Adipocyte (in vitro differentiated cells): ENCODE results near the gene AQP6.

ENCODE experiments used
- DNase-seq: peaks from one replicate; pipeline ENCODE4 v3.0.0-alpha.2; 2015; ENCODE audit warnings: low read depth
- H3K27me3 ChIP-seq: replicated peaks from 2 replicates; pipeline ENCODE4 v1.7.0; 2013; ENCODE audit warnings: mild to moderate bottlenecking, low read length, moderate library complexity; ENCODE audit not compliant: control insufficient read depth, insufficient read depth
- H3K36me3 ChIP-seq: 2 replicates; pipeline ENCODE4 v1.7.0; 2013; ENCODE audit warnings: low read length, mild to moderate bottlenecking, moderate library complexity; ENCODE audit not compliant: control insufficient read depth, insufficient read depth, severe bottlenecking
- H3K4me1 ChIP-seq: 2 replicates; pipeline ENCODE4 v1.7.0; 2013; ENCODE audit warnings: mild to moderate bottlenecking, low read length, moderate library complexity; ENCODE audit not compliant: control insufficient read depth, insufficient read depth
- H3K4me3 ChIP-seq: 2 replicates; pipeline ENCODE4 v1.7.0; 2013; ENCODE audit warnings: mild to moderate bottlenecking, low read length, moderate library complexity
- H3K9ac ChIP-seq: 2 replicates; pipeline ENCODE4 v1.7.0; 2013; ENCODE audit warnings: mild to moderate bottlenecking, low read length, moderate library complexity
- H3K9me3 ChIP-seq: 2 replicates; pipeline ENCODE4 v1.7.0; 2013; ENCODE audit warnings: mild to moderate bottlenecking, low read length, moderate library complexity; ENCODE audit not compliant: control insufficient read depth

The AQP6 gene, protein sequence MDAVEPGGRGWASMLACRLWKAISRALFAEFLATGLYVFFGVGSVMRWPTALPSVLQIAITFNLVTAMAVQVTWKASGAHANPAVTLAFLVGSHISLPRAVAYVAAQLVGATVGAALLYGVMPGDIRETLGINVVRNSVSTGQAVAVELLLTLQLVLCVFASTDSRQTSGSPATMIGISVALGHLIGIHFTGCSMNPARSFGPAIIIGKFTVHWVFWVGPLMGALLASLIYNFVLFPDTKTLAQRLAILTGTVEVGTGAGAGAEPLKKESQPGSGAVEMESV

DNA sequence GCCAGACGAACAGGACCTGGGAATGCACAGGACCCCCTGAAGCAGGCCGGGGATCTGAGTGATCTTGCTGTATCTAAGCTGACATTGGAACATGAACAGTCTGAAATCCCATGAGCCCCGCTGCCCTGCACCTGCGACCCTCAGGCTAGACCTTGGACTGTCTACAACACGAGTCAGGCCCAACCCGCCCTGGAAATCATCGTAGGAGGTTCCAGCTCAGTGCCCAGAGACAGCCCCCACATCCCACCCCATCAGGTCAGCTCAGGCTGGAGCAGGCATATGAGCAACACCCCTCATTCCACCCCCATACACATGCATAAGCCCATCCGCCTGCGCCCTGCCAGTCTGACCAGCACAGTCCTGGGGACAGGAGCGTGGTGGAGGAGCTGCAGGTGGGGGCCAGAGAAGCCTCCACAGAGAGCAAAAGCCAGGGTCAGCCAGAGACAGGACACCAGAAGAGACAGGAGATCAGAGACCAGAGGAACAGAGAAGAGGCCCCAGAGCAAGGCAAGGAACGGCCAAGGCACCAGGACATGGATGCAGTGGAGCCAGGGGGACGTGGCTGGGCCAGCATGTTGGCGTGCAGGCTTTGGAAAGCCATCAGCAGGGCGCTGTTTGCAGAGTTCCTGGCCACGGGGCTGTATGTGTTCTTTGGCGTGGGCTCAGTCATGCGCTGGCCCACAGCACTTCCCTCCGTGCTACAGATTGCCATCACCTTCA is at the start of gene AQP6:
TSS of gene AQP6 (plus strand) at position 307 of the 720 bp plus-strand sequence. CDS start at position 534, 227 bp downstream.
- H3K9me3 ChIP-seq, result no peaks in the 10 kb centered on the region
- no peaks in the 10 kb centered on the region for H3K36me3 ChIP-seq
- peaks cover 4% of the 10 kb centered on the region for H3K4me1 ChIP-seq
- peaks cover 44% of the 10 kb centered on the region for H3K27me3 ChIP-seq
- no peak for DNase-seq
- no peak within 1 kb of the TSS for H3K4me3 ChIP-seq
- no peak within 1 kb of the TSS for H3K9ac ChIP-seq

DNA sequence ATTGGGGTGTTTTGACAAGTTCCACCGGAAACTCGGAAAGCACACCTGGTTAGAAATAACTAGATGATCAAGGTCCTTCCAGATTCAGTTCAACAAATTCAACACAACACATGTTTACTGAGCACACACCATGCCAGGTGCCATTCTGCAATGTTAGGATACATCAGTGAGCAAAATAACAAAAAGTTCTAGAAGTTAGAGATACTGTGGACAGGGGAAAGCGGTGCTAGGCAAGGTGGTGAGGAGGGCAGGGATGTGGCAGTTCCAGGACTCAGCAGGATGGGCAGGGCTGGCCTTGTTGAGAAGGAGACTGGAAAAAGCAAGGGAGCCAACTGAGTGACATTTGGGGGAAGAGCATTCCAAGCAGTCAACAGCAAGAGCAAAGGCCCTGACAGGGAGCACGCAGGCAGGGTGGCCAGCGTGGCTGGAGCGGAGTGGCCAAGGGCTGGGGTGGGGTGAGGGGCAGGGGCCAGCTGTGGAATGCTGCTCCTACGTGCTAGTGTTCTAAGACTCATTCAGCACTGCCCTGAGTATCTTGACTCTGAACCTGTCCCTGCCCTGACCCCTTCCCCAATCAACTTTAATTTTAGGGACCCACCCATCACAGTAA is 49.6 kb upstream of the AQP6 start:
- H3K4me1 ChIP-seq, result peaks cover 33% of the 10 kb centered on the region
- DNase-seq, result no peak
- H3K9ac ChIP-seq, result no peak overlapping the region
- H3K36me3 ChIP-seq, result no peaks in the 10 kb centered on the region
- no peaks in the 10 kb centered on the region for H3K27me3 ChIP-seq
- no peak overlapping the region for H3K4me3 ChIP-seq
- H3K9me3 ChIP-seq, result no peaks in the 10 kb centered on the region

DNA sequence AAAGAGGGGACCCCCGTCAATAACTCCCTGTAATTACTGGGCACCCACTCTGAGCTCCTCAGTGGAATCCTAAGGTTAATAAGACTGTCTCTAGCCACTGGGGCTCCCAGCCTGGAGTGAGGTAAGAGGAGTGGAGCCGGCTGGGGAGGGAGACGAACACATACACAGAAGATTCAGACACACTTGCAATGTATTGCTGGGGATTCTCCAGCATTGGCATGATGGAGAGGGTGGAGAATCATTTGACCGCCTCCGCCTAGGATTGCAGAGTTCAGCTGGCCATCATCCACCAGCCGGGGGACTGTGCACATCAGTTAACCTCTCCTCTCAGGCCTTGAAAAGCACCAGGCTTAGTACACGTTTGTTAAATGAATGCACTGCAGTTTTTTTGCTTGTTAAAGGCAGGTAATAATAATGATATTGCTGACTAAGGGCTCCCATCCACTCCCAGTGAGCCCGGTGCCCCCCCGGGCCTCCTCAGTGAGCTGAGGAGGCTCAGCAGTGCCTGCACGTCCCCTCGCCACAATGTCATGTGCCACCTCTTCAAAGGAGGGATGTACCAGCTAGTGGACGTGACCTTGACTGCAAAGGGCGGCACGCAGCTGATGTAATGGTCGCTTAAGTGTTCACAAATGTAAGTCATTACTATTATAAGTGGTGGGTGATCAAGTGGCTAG is 48.7 kb upstream of the AQP6 start:
- DNase-seq, result no peak
- Histone ChIP-seq H3K36me3 (no peaks in the 10 kb centered on the region), H3K27me3 (no peaks in the 10 kb centered on the region), H3K9ac (no peak overlapping the region), H3K4me3 (no peak overlapping the region), H3K9me3 (no peaks in the 10 kb centered on the region), H3K4me1 (peaks cover 33% of the 10 kb centered on the region)

DNA sequence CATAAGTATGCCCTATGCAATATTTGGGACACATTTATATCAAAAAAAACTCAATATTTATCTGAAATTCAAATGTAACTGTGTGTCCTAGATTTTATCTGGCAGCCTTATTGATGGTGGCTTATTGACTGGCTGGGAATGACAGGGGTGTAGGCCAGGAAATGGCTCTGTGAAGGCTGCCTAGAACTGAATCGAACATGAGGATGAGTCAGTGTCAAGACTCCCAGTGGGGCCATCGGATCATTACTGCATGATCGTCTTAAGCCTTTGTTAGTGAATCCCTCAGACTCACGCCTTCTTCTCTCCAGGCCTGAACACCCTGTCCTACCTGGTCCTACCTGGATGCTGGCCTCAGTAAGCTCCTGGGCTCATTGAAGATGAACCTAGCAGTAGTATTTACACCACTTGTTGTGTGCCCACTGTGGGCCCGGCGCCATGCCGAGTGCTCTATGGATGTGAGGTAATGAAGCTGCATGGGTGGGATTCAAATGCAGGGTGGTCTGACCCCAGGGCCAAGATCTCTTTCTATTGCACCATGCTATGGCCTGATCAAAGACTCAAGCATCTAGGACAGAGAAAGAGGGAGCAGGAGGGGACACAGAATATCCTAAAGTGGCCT is 48.0 kb upstream of the AQP6 start:
- H3K9me3 ChIP-seq, result no peaks in the 10 kb centered on the region
- no peaks in the 10 kb centered on the region for H3K36me3 ChIP-seq
- no peak overlapping the region for H3K9ac ChIP-seq
- DNase-seq, result no peak
- no peak overlapping the region for H3K4me3 ChIP-seq
- peaks cover 33% of the 10 kb centered on the region for H3K4me1 ChIP-seq
- no peaks in the 10 kb centered on the region for H3K27me3 ChIP-seq

DNA sequence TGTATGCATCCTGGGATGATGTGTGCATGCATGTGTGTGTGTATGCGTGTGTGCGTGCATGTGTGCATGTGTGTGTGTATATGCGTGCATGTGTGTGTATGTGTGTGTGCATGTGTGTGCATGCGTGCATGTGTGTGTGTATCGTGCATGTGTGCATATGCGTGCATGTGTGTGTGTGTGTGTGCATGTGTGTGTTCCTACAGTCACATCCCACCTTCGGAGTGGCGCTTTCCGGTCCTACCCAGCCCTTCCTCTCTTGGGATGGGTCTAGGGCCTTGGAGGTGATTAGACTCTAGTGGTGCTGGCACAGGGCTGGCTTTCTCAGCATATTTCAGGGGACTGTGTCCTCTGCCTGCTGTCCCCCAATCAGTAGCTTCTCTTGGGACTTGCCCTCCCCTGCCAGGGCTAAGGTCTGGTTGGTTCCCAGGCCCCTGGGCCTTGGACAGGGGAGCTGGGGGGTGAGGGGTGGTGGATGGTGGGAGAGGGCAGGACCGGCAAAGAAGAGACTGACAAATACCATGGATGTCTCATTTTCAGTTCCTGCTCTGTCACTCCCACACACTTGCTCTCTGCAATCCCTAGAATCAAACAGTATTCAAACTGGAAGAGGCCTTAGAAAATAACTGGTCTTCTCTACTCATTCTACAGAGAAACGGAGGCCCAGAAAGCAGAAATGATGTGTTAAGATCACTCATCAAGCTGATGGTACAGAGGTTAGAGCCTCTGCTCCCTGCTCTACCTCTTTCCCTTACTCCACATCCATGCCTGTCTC is 47.1 kb upstream of the AQP6 start:
- Histone ChIP-seq H3K27me3 (no peaks in the 10 kb centered on the region), H3K4me1 (peaks cover 33% of the 10 kb centered on the region), H3K4me3 (no peak overlapping the region), H3K9ac (no peak overlapping the region), H3K36me3 (no peaks in the 10 kb centered on the region), H3K9me3 (no peaks in the 10 kb centered on the region)
- no peak for DNase-seq

DNA sequence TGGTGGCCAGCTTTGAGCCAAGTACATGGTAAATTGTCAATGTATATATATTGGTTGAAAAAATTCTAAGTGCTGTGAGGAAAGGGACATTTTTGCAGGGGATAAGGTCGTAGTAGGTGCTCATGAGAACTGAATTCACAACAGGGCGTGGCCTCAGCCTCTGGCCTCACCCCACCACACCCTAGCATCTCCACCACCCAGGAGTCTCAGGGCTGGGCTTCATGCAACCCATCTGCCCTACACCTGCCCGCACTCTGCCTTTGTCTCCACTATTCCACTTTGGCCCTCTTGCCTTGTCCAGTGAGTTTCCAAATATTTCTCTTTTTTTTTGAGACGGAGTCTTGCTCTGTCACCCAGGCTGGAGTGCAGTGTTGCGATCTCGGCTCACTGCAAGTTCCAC is 44.3 kb upstream of the AQP6 start:
- no peak overlapping the region for H3K4me3 ChIP-seq
- no peaks in the 10 kb centered on the region for H3K9me3 ChIP-seq
- DNase-seq, result no peak
- H3K9ac ChIP-seq, result no peak overlapping the region
- H3K27me3 ChIP-seq, result no peaks in the 10 kb centered on the region
- H3K4me1 ChIP-seq, result peaks cover 20% of the 10 kb centered on the region
- no peaks in the 10 kb centered on the region for H3K36me3 ChIP-seq

DNA sequence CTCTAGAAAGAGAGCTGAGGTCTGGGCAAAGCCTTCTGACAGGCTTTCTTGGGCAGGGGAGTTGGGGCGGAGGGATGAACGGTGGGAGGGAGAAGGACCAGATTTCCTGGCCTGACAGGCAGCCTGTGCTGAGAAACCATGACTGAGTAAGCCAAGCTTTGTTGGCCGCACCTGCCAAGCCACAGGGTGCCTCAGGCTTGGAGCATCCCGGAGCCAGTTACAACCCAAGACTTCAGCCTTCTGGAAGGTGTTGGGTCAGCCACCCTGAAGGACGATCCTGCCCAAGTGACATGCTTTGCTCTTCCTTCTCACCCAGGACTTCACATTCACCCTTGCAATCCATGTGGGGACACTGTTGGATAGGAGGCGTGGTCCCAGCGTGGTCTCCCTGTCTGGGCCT is 43.2 kb upstream of the AQP6 start:
- DNase-seq, result no peak
- H3K9me3 ChIP-seq, result no peaks in the 10 kb centered on the region
- no peak overlapping the region for H3K4me3 ChIP-seq
- no peaks in the 10 kb centered on the region for H3K36me3 ChIP-seq
- H3K4me1 ChIP-seq, result peaks cover 13% of the 10 kb centered on the region
- H3K27me3 ChIP-seq, result no peaks in the 10 kb centered on the region
- H3K9ac ChIP-seq, result no peak overlapping the region

DNA sequence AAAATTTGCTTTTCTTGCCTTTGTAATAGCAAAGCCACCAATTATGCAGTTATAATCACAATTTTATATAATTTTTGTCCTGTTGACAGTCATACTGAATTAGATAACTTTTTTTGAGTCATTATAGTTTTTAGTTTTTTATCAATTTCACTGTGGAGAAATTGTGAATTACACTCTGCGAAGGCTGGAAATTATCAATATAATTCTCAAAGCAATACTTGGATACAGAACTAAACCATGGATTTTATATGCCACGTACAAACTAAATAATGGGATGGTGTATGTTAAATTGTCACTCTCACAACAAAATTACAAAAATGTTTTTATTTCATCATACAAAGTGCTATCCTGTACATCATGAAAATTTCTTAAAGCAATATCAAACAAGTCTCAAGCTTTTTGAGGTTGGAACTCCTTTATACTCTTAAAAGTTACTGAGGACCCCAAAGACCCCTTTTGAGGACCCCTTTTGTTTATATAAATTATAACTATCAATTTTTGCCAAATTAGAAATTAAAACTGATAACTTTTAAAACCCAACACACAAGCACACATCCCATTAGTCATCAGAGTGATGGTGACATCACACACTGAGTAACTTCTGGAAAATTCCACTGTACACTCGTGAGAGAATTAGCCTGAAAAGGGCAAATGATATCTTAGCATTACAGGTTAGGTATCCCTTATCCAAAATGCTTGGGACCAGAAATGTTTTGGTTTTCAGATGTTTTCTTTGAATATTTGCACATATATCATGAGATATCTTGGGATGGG is 42.0 kb upstream of the AQP6 start:
- Histone ChIP-seq H3K27me3 (no peaks in the 10 kb centered on the region), H3K4me1 (peaks cover 10% of the 10 kb centered on the region), H3K36me3 (no peaks in the 10 kb centered on the region), H3K9ac (no peak overlapping the region), H3K9me3 (no peaks in the 10 kb centered on the region), H3K4me3 (no peak overlapping the region)
- peak; percentile 69 for DNase-seq

DNA sequence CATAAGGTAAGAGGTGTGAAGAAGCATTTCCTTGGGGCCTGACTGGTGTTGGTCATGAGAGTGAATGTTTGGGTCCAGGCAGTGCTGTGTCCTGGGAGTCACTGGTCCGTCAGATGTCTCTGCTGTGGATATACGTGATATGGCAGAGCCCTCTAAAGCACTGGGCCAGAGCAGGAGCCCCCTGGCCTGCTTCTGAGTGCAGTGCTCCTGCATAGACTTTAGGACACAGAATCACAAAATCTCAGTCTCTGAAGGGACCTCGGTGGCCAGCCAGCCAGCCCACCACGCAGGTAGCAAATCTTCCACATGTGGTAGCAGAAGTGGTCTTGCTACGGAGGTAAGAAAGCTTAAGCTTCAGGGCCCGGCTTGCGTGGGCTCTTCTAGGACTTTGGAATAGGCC is 40.7 kb upstream of the AQP6 start:
- Histone ChIP-seq H3K36me3 (no peaks in the 10 kb centered on the region), H3K4me3 (no peak overlapping the region), H3K27me3 (no peaks in the 10 kb centered on the region), H3K4me1 (peaks cover 10% of the 10 kb centered on the region), H3K9me3 (no peaks in the 10 kb centered on the region), H3K9ac (no peak overlapping the region)
- DNase-seq, result no peak

DNA sequence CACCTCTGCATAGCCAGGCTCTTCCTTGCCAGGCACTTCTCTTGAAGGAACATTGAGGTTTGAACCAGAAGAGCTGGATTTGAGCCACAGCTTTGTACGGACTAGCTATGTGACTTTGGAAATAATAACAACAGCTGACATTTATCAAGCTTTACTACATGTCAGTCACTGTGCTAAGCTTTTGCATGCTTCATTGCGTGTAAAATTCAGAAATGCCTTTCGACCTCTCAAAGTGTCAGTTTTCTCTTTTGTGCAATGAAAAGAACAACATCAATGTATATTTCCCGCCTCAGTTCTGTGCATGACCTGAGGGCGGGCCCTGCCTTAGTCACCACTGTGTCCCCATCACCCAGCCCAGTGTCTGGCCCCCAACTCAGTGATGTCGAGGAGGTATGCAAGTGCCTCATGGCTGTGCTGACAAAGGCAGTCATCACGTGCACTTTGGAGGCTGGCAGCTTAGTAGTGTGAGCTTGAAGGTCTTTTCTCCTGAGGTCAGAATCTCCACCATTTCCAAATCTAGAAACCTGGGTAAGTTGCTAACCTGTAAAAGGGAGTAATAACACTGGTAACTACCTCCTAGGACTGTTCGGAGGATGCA is 40.1 kb upstream of the AQP6 start:
- no peak overlapping the region for H3K9ac ChIP-seq
- no peak for DNase-seq
- no peaks in the 10 kb centered on the region for H3K36me3 ChIP-seq

More for the DNA sequence above, 40.1 kb upstream of the AQP6 start:
- H3K4me3 ChIP-seq, result no peak overlapping the region
- peaks cover 12% of the 10 kb centered on the region for H3K4me1 ChIP-seq
- no peaks in the 10 kb centered on the region for H3K9me3 ChIP-seq
- H3K27me3 ChIP-seq, result no peaks in the 10 kb centered on the region
